T-helper 9 cell (primary cell): ENCODE data around the gene GRIA3.
"Not testable (repeated sequence)": the region's sequence is repeated elsewhere in the genome, so short reads cannot be mapped to it uniquely, and the experiment has no call there.

Experiments used
- DNase-seq: peaks from one replicate; pipeline ENCODE4 v3.0.0-alpha.2; 2020

The GRIA3 gene

DNA sequence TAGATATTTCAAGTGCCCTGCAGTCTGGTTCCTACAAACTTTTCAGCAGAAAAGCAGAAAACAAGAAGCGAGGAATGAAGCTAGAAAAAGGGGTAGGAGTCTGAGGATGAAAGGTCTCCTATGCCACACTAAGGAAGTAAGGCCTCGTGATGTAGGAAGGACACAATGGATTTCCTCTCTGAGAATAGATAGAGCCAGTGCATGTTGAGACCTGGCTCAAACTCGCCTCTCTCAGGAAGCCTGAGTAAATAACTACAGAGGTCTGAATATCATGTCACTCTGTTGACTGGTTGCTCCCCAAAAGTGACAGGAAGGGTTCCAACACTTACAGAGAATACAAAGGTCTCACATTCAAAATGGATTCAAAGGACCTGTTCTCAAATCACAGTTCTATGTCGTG, 93.3 kb downstream of the GRIA3 start:
- no peak for DNase-seq

DNA sequence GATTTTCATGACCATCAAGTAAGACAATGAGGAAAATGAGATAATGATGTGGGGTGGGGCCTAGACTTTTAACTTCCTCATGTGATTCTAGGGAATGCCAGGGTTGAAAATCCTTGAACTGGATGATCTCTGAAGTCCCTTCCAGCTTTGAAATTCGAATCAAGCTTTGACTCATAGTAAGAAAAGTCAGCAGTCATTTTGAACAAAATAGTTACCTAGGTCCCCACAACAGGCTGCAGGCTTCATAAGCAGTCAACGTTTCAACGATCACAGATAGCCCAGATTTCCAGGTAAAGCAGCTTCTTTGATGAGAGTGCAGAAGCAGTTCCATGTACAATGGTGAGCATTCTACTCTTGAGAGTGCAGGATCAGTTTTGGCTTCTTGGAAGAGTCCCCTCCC, 93.7 kb downstream of the GRIA3 start:
- no peak for DNase-seq

DNA sequence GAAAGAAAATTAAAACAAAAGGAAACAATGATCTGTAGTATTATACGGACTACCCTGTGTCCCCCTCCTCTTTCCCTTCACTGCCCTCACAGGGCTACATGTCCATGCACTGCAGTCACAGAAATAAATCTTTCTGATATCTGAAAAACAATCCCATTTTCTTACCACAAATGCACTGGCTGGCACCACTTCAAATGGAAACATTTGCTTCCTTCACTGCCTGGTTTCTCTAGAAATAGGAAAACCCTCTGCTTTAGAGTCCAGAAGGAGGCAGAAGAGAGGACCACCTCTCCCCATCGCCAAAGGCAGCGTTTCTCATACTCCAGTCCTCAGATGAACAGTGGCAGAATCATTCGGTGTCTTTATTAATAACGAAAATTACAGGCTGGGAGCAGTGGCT, 98.2 kb downstream of the GRIA3 start:
- no peak for DNase-seq

DNA sequence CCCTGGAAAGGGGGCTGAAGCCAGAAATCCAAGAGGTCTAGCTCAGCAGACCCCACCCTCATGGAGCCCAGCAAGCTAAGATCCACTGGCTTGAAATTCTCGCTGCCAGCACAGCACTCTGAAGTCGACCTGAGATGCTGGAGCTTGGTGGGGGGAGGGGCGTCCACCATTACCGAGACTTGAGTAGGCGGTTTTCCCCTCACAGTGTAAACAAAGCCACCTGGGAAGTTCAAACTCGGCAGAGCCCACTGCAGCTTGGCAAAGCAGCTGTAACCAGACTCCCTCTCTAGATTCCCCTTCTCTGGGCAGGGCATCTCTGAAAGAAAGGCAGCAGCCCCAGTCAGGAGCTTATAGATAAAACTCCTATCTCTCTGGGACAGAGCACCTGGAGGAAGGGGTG, 99.3 kb downstream of the GRIA3 start:
- DNase-seq: not testable (repeated sequence)

DNA sequence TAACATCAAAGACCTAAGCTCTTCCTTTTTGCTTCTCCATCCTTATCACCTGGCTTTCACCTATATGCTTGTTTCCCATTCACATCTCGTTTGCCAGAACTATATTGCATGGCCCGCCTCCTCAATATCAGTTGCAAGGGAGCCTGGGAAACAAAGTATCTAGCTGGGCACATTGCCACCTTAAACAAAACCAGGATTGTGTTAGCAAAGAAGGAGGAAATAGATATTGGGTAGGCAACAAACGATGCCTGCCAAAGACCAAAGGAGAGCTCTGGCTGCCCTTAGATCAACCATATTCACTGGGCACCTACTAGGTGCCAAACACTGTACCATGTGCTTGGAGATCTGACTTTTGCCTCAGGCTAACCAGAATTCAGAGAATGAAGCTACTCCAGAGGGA, 107.5 kb downstream of the GRIA3 start:
- DNase-seq: no peak

DNA sequence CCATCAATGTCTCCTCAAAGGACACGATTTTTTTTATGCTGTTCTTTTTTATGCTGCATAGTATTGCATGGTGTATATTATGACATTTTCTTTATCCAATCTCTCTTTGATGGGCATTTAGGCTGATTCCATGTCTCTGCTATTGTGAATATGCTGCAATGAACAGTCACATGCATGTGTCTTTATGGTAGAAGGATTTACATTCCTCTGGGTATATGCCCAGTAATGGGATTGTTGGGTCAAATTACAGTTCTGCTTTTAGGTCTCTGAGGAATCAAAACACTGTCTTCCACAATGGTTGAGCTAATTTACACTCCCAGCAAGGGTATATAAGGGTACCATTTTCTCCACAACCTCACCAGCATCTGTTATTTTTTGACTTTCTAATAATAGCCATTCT, 113.9 kb downstream of the GRIA3 start:
- DNase-seq: no peak

DNA sequence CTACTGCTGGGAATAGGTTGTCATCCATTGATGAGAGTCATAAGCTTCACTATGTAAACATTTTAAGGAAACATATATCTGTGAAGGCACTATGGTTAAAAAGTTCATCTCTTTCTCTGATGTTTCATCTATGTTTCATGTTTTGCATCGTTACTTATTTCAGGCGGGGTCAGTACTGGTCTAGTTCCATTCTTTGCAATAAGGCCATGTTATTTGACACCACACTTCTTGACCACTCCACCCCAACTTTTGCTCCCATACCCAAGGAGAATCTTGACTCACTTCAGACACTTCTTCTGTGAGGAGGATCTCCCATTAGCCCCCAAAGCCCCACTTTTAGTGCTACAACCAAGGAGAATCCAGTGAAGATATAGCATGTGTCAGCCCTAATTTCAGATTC, 119.4 kb downstream of the GRIA3 start:
- no peak for DNase-seq

DNA sequence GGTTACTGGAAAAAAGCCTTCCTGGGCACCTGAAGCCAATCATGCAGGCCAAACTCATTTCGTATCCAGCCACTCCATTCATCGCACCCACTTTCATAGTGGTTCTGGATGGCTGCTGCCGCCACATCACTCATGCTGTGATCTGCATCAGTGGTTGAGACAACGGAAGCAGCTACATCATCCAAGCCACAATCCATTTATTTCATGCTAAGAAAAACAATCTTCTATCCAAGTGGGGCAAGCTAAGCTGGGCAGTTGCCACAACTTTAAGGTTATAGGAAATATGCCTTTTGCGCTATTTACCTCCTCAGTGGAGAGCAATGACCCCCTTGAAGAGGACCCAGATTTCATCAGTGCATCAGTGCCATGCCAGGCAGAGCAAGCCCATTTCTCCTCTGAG, 124.6 kb downstream of the GRIA3 start:
- DNase-seq: no peak

DNA sequence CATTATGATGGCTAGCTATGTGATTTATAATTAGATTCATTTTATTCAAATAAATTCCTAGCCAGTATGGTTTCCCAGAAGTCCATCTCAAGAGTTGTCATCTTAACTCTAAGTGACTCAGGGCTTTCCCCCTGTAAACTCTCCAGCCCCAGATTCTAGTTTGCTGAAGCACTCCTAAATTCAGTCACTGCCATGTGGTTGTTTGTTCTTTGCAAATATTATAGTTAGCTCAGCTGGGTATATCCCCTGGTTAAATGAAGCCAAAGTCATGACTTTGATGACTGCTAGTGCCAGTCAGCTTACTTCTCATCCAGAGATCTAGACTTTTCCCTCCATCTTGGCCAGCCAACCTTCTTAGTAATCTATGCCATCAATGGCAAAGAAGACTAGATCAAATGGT, 126.0 kb downstream of the GRIA3 start:
- DNase-seq: no peak

DNA sequence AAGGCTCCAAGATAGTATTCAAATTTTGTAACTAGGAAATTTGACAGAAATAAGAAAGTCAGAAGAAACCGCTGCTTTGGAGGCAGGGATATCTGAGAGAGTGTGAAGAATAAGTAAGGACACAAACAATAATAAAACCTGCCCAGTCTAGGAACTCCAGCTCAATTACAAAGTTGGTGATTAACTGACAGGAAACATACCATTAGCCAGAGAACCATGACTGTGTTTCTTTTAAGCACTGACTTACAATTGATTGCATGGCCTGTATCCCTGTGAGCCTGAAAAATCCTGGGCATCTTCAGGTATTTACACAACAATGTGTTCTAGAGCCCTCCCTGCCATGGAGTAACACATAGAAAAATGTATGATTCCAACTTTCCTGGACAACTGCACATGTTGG, 127.4 kb downstream of the GRIA3 start:
- DNase-seq: no peak

DNA sequence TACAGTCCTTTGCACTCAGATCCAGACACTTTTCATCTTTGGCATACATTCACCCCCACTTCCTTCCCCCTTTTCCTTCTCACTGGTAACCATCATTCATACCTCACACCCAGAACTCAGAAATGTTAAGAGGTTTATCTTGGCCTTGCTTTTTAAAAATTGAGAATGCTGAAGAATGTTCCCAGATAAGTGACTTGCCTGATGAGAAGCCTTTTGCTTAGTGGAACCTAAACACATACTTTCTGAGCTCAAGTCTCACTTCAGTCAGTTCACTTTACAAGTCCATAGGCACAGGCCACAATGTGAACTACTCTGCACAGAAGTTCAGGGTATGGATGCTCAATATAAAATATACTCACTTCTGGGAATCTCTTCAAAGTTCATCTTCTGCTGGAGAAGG, 129.4 kb downstream of the GRIA3 start:
- DNase-seq: no peak

DNA sequence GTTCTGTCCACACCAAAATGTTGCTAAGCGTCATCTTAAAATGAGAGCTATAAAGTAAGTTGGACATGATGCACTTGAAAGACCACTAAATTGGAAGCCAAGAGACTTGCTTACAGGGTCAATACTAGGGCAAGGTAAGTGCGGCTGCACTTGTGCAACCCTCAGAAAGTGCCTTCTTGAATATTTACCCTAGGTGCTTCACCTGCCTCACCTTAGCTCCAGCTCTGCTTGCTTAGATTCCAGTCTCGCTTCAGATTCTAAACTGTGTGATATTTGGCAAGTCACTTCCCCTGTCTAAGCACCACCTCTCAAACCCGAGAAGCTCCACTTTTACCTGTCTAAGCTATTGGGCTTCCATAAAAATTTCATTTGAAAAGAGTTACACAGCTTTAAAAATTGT, 136.5 kb downstream of the GRIA3 start:
- no peak for DNase-seq

DNA sequence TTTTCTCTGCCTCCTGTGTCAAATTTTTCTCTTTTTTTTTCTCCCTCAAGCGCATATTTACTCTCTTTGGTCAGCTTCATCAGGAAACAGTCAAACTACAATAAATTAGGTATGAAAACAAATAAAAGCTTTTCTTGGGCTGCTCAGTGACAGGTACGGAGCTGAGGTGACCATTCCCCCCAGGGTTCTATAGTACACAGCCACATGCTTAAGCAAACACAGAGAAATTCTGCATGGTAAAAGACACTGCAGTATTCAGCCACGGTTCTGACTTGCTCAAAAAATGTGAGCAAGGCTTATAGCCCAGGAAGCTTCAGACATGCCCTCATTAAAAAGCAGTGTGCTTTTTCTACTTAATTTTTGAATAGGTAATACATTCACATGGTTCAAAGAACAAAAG, 138.5 kb downstream of the GRIA3 start:
- no peak for DNase-seq

DNA sequence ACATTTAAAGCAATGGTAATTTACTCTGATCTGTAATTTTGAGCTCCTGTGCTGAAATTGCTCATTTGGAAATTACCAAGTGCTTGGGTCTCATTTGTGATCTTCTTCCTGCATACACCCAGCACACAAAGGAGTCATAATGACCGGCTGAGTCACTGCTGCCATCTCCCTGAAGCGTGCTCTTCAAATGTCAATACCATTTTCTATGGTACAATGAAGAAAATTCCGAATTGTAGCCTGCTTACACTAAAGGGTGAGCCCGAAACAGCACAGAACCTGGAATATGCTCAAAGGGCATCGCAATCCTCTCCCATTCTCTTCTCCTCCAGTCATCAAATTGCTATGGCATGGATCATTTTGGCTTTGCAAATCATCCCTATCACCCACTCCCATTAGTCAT, 140.5 kb downstream of the GRIA3 start:
- no peak for DNase-seq

DNA sequence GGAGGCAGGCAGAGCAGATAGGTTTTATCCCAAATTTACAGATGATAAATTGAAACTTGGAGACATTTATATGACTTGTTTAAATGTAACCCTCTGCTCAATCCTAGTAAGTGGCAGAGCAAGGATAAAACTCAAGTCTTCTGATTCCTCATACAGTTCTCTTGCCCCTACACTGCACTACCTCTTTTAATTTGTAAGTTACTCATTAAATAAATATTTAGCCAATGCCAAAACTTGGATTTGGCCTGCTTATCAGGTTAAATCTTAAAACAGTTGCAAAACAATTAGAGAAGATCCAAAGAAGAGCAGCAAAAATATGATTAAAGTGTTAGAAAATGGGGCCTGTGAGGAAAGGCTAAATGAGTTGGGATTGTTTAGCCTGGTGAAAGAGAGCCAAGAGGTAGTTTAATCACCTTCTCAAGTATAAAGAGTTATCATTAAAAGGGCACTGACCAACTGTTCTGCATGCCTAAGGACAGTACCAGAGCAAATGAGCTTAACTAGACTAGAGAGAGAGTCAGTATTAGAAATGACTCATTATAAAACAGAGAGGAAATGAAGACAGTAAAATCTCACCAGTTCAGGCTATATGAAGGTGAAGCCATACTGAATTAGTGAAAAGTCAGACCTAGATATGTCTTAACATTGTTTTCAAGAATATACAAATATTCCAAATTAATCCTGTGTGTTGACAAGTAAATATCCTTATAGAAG, 146.3 kb downstream of the GRIA3 start:
- no peak for DNase-seq

DNA sequence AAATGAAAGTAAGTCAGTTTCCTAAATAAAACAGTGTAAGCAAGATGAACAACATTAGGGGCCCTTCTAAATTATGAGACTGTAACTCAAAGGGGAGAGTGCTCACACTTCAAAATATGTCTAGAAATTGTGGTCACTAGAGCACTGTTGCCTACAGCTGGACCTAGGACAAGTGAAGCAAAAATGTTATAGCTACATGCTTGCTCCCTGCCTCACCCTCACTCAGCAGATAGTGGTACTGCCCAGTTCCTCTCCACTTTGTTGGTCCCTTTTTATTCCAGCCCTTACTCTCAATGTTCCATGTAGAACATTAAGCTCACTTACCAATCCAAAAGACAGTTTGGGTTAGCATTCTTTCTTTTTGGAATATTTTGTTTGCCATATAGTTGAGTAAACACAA, 147.3 kb downstream of the GRIA3 start:
- DNase-seq: no peak

DNA sequence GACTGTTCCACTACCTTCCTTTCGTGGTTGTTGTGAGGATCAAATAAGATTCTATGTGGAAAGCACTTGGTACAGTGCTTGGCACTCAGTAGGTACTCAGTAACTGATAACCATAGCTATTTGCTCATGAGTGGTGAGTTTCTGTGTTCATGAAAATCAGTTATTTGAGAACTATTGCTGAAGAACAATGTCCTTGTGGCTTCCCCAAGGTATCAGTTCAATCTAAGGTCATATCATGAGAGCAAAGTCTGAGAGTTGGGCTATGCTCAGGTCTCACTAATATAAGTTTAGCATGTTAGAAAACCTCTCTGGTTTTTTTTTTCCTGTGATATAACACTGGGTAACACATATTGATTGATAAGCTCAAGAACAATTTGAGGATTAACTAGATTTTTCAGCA, 147.8 kb downstream of the GRIA3 start:
- no peak for DNase-seq

DNA sequence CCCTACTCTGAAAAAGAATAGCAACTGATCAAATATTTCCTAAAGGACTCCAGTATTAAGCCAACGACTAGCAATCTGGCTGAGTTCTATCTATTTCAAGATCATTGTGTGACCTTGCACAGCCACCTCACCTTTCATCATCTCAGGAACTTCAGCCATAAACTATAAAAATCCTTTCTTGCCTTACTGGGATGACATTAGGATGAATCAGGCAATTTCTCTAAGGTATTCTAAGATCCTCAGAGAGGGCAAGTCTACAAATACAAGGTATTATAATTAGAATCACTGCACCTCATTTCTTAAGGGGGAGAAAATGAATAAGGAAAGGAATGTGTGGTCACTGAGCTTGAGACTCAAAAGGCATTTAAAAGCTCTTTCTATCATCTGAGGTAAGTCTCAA, 152.6 kb downstream of the GRIA3 start:
- DNase-seq: no peak

DNA sequence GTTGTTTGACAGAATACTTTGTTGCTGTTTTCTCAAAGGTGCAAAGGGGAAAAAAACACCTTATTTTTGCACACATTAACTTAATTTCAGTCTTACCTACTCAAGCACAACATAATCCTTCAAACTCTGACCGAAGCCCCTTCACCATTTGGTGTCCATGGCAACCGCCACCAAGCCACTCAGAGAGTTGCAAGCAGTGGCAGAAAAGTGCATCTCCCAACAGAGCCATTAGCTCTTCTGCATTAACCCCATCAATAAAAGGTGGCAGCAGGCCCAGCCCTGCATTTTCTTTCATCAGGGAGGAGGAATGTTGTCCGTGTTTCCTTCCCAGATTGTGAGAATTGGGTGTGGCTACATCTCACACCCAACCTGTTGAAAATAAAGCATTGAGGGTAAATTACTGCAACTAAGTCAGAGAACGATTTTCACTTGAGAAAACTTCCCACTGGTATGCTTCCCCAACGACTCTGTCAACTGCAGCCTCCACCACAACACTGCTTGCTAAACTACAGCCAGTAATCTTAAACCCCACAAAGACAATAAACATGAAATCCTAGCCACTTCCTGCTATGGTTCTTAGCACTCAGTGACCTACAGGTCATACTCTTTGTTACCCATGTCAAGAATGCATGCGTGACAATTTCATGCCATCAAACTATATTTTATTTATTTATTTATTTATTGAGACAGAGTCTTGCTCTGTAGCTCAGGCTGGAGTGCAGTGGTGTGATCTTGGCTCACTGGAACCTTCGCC, 154.0 kb downstream of the GRIA3 start:
- DNase-seq: no peak

DNA sequence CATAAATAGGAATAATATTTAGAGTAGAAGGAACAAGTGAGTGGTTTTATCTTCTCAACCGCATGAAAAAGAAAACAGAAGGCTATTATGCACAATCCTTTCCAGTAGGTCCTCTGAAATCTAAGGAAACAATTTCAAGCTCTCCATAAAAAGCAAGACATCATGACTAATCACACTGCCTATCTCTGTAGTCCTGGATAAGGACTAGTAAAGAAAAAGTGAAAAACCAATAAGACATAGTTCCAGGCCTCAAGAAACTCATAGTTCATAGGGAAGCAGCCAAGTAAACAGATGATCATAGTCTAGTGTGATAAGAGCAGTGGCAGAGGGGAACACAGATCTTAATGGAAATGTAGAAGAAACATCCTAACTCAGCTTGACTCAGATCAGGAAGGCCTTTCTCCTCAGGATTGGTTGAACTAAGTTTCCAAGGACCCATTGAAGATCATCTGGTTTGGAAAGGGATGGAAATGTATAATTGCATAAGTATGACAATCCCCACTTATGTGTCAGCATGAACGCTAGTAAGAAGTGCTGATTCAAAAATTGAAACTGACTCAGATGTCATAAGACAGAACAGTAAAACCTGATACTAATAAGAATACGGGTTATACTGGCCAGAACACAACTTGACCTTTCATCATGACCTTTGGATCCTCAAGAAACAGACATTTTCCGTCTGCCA, 155.3 kb downstream of the GRIA3 start:
- DNase-seq: no peak

DNA sequence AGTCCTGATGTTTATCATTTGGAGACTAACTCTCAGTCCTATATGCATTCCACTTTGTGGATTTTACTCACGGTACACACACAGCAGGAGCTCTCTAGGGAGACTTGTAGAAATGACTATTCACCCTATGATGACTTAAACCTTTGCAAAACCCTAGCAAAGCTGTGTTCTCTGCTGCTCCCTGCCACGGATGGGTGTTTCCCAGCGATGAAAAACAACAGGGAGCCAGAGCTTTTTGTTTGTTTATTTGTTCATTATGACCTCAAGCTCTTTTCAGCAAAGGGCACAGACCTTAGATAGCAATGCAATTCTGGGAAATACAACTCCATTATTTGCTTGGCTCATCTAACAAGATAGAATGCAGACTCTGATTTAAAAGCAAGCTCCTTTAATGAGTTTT, 156.6 kb downstream of the GRIA3 start:
- DNase-seq: no peak

DNA sequence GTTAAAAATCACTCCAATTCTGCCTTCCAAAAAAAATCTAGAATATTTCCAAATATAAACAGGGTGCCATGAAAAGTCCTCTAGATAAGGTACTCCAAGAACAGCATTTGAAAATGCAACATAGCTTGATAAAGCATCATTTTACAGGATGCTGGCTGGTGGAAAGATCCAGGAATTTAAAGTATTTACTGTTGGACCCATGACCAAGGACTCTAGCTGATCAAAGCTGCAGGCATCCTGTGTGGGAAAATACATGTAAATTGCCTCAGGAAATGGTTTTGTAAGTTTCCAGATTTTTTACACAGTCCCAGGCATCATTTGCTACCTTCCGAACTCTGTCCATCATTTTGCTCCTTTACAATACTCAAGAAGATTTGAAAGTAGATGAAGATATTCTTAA, 164.4 kb downstream of the GRIA3 start:
- DNase-seq: no peak

DNA sequence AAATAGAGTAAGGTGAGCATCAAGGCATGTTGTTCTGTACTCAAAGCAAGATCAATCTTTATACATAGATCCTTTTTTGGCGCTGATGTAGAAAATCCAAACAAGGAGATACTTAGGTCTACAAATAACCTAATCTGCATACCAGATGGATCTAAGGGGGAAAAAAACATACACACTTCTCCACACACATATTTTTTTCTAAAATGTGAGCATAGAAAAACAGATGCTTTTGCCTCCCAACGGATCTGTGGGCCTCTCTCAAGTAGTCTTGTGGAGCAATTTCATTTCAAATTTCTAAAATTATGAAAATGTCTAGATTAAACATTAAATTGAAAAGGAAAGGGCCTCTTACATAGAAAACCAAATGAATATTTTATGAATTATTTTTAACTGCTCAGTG, 166.1 kb downstream of the GRIA3 start:
- DNase-seq: no peak

DNA sequence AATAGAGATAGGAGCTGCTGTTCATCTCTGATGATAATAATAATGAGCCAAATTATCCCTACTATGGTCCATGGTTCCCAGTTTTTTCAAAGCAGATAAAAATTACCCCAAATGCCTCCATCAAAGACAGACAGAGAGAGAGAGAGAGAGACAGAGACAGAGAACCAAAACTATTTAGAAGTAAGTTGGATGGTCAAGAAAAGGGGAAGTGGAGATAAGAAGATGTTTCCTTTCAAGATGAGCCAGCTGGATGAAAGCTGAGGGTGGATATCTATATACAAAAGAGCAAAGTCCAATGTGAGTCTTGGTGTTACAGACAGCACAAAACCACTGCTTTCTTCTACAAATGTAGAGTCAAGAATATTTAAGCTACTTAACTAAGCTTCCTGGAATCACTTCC, 173.9 kb downstream of the GRIA3 start:
- DNase-seq: no peak
